ENCODE data around the gene PTPRD.
A peak's percentile ranks its signal among the peaks of the same experiment; 100 is the strongest.
"Not testable (repeated sequence)": the region's sequence is repeated elsewhere in the genome, so short reads cannot be mapped to it uniquely, and the experiment has no call there.

The PTPRD gene

DNA sequence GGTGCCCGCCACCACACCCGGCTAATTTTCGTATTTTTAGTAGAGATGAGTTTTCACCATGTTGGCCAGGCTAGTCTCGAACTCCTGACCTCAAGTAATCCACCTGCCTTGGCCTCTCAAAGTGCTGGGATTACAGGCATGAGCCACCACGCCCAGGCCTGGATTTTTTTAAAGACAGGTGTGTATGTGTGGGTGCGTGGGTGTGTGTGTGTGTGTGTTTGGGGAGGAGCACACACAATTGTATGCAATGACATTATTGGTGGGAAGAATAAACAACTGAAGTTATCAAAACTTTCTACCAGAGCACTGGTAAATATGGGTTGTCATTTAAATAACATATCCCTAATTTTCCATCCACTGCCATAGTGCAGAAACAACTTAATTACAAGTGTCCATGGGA lies 1915.2 kb downstream of the PTPRD start:
- DNase-seq: not testable (repeated sequence)

DNA sequence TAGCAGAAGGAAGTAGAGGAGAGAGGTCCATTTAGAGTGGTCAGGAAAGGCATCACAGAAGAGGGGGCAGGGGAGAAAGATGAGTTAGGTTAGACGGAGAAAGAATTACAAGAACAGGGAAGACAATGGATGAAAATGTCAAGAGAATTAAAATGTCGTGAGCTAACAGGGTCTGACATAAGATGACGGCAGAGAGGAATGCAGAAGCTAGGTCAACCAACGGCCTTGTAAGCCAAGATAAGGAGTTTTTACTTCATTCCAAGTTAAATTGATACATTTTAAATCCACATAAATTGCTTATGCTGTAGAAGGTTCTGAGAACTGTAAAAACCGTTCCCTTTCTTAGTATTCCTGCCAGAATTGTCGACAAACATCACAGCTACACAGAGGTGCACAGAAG lies 1916.3 kb downstream of the PTPRD start:
- no peak for DNase-seq

- DNase-seq: no peak
Measured at GRCh38 chr9:8694983-8695588, 1917.7 kb downstream of the PTPRD start.

- no peak for DNase-seq
Measured at GRCh38 chr9:8693464-8693863, 1919.3 kb downstream of the PTPRD start.

DNA sequence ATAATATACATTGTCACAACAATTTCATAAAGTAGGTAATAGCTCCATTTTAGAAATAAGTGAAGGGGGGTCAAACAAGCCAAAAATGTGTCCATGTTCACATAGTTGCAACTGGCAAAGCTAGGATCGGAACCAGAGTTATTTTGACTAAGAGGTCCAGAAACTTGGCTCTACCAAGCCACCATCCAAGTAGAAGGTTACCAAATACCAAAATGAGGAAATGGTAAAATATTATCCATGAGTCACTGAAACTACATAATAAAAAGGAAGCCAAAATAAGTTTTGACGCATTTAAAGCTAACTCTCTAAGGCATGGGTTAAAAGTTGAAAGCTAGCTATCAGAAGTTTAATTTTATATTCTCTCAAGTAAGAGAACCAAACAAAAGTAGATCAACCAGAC lies 1926.3 kb downstream of the PTPRD start:
- DNase-seq: no peak

- DNase-seq: no peak
Measured at GRCh38 chr9:8685825-8686224, 1927.0 kb downstream of the PTPRD start.

DNA sequence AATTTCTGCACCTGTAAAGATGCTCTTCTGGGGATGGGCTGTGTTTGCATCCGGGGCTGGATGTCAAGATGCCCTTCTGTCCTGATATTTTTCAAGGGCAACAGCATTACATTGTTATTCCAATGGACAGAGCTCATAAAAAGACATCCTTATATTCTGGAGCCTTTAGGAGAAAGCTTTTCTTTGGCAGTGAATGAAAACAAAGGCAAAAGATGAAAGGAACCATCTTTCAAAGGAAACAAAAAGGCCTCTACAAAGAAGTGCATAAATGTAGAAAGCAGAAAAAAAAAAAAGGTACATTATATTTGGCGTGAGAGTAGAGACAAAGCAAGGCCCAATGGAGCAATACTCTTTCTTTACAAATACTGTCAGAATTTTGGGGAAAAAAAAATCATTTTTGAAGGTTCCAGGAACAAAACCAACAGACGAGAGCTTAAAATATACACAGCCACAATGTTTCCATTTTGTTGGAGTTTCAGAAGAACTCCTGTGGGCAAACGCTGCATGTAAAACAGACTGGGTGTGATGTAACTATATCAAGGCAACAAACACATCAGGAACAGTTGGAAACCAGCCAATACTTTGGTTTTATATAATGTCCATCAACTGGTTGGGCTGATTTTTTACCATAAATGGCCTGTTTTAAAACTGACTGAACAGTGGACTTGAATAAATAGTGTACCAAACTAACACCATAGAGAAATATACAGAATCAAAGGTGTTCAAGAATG lies 1927.7 kb downstream of the PTPRD start:
- no peak for DNase-seq

- no peak for DNase-seq
Measured at GRCh38 chr9:8683496-8683895, 1929.3 kb downstream of the PTPRD start.

GRCh38 chr9:8680658-8681057 lies 1932.1 kb downstream of the PTPRD start:
- no peak for DNase-seq

- DNase-seq: no peak
Measured at GRCh38 chr9:8680157-8680556, 1932.6 kb downstream of the PTPRD start.

GRCh38 chr9:8679371-8679822 lies 1933.4 kb downstream of the PTPRD start:
- peak; percentile 47 for DNase-seq

GRCh38 chr9:8677741-8678140 lies 1935.1 kb downstream of the PTPRD start:
- DNase-seq: no peak

GRCh38 chr9:8674536-8674935 lies 1938.3 kb downstream of the PTPRD start:
- no peak for DNase-seq

GRCh38 chr9:8673830-8674229 lies 1939.0 kb downstream of the PTPRD start:
- DNase-seq: no peak

DNA sequence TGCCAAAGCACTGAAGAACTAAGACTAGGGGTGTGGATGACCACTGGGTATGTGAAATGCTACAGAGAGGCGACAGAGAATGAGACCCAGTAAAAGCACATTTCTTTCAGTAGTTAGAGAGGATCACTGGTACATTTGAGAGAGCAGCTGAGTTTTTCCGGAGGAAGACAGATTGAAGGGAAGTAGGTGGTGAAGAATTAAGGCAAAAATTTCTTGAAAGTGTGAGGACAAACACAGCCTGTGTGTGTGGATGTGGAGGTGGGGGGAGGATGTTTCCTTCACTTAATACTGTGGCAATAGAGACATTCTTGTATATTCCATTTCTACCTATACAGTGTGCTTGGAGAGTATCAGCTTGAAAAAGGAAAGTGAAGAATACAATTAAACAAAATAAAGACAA lies 1942.1 kb downstream of the PTPRD start:
- no peak for DNase-seq

GRCh38 chr9:8668751-8669150 lies 1944.1 kb downstream of the PTPRD start:
- no peak for DNase-seq

DNA sequence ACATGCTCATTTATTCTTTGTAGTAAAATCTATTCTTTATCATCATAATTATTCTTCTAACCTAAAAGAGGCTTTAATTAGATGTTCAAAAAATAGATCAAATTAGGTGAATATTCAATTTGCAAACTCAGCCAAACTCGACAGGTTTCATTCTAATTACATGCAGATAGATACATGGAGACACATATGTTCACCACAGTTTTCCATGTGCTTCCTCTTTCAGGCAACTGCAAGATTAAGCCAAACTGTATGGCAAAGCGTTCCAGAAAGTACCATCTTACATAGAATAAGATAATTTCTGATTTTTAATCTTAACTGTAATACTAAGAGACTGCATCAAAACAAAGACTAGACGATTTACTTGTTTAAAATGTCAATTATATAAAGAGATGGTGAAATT lies 1944.6 kb downstream of the PTPRD start:
- no peak for DNase-seq

DNA sequence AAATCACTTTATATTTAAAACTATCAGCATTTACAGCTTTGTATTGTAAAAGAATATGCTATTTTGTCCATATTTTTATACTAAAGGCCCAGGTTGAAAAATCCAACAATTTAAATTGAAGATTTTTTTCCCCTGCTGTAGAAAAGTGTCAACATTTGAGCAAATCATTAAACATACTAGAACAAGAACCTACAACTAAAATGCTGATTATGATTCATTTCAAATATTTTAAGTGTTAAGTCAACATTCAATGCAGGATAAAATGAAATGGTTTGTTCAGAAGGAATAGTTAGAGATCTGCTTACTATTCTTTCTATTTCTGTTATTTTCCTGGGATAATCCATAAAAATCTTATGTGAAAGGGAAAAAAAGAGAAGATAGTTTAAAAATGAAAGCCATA lies 1946.7 kb downstream of the PTPRD start:
- DNase-seq: no peak

DNA sequence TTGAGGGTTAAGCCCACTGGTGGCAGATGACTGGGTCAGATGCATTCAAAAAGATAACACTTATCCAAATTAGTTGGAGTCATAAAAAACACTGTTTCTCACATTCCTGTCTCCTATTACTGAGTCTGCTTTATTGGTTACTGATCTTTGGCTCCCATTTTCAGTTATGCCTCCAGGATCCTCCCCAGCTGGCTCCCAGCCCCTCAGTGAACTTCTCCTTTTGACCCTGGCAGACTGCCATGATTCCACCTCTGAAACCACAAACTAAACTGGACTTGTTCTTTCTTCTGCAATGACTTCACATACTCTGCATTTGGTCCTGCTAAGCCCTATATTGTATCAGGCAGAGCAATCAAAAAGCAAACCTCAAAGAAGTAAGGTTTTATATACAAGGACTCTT lies 1952.4 kb downstream of the PTPRD start:
- DNase-seq: no peak

- DNase-seq: no peak
Measured at GRCh38 chr9:8659108-8659507, 1953.7 kb downstream of the PTPRD start.

- no peak for DNase-seq
Measured at GRCh38 chr9:8655071-8655470, 1957.7 kb downstream of the PTPRD start.

GRCh38 chr9:8653855-8654254 lies 1958.9 kb downstream of the PTPRD start:
- no peak for DNase-seq

- no peak for DNase-seq
Measured at GRCh38 chr9:8653111-8653510, 1959.7 kb downstream of the PTPRD start.

DNA sequence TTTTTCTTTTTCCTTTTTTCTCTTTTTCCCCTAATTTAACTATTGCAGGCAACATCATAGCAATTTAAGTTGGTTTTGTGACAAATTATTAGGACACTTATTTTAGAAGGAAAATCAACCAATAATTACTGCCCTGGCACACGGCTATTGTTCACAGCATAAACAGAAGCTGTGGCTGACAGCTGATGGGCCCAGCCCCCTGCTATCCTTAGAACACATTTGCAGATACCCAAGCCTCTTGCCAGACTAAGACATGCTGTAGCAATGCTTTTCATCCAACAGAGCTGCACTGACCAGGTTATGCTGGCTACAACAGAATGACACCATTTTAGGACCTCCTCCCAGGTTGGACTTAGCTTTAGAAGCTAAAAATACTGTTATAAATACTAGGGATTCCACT lies 1960.5 kb downstream of the PTPRD start:
- no peak for DNase-seq

DNA sequence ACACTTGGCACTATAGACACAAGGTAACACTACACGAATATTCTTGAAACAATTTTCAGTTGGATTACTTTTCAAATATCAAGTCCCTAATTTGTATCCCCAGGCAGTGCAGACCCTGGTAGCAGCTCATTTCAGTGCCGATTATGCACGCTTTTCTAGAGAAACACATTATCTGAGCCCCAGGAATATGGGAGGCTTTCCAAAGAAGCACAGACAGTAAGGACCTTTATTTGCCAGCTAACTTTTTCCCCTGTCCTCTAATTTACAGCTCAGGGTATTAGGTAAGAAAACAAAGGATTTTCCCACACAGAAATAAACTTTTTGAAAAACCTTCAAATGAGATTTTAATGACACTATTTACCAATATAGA lies 1961.0 kb downstream of the PTPRD start:
- peak; percentile 44 for DNase-seq
